Liver (tissue), 3 donors: ENCODE results near the gene AP1S1.

ENCODE experiments used
- ATF3 ChIP-seq: IDR thresholded peaks from 2 replicates; pipeline ENCODE4 v1.6.1; 2016; ENCODE audit warnings: antibody characterized with exemption
- CTCF ChIP-seq: fragments of 150-350 bp; IDR thresholded peaks from 2 replicates; pipeline ENCODE4 v1.5.1; 2017; ENCODE audit warnings: improper control_type of control experiment, low read depth, low read length; ENCODE audit not compliant: missing input control
- HNF4G ChIP-seq: IDR thresholded peaks from 2 replicates; pipeline ENCODE4 v1.6.1; 2016; ENCODE audit warnings: antibody characterized with exemption
- JUND ChIP-seq, 2 donors: IDR thresholded peaks; 2 replicates each; pipeline ENCODE4 v1.6.1; 2016; ENCODE audit warnings: antibody characterized with exemption in 2 of 2
- MAX ChIP-seq: IDR thresholded peaks from 2 replicates; pipeline ENCODE4 v1.6.1; 2016; ENCODE audit warnings: antibody characterized with exemption
- RAD21 ChIP-seq, 2 donors: IDR thresholded peaks; 2 replicates each; pipeline ENCODE4 v1.6.1; 2016; ENCODE audit warnings: antibody characterized with exemption in 2 of 2, mild to moderate bottlenecking in 2 of 2
- SP1 ChIP-seq: IDR thresholded peaks from 2 replicates; pipeline ENCODE4 v1.6.1; 2018; ENCODE audit warnings: antibody characterized with exemption, mild to moderate bottlenecking
- TAF1 ChIP-seq: conservative IDR thresholded peaks from 2 replicates; pipeline ENCODE4 v1.6.1; 2016; ENCODE audit warnings: antibody characterized with exemption, mild to moderate bottlenecking
- YY1 ChIP-seq: IDR thresholded peaks from 2 replicates; pipeline ENCODE4 v1.6.1; 2016; ENCODE audit warnings: antibody characterized with exemption, mild to moderate bottlenecking
- ZBTB33 ChIP-seq: IDR thresholded peaks from 2 replicates; pipeline ENCODE4 v1.6.1; 2016; ENCODE audit warnings: antibody characterized with exemption
- donor health status: healthy.
- donor health status: healthy.

GRCh38 chr7:101186194-101186593 lies 31.9 kb downstream of the AP1S1 start:
- no peak for TF ChIP-seq CTCF
- no peak for TF ChIP-seq RAD21 (IDR thresholded peaks at IDR 0.05)
- TF ChIP-seq ATF3: no peak
- no peak for TF ChIP-seq TAF1
- no peak for TF ChIP-seq SP1
- TF ChIP-seq YY1: no peak
- TF ChIP-seq ZBTB33: no peak
- no peak for TF ChIP-seq MAX
- TF ChIP-seq HNF4G: no peak
- no peak for TF ChIP-seq JUND (IDR thresholded peaks at IDR 0.05)
